Measurements from ENCODE around the gene ITIH2. TPM values are rescaled to one million over a fixed set of nuclear protein-coding genes. Genes with fewer than 3 reads are reported as not detected.

Gene ITIH2
- total and polyA plus RNA-seq, 5 donors from 2014 or later, result not detected

DNA sequence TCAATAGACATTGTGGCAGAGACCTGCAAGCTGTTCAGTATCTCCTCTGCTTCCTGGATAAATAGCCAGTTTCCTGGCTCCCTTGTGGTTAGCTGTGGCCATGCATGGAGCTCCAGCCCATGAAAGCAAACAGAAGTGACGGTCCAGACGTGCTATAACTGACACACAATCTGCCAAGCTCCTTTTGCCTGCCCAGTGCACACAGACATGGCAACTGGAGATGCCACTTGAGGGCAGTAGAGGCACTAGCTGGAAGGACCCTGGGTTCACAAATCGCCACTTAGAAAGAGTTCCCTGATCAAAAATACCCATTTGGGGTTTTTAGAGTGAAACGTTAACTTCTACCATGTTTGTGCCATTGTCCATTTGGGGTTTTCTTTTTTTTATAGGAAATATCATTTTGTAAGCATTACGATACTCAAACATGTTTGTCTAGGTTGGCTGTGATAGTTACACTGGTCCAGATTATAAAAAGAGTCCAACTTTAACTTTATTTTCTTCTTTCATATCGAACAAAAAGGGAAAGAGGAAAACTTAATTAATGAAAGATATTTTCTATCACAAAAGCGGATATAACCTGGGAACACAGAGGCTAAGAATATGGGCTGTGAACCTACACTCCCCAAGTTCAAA is 53.4 kb downstream of the ITIH2 start:
- Histone ChIP-seq H3K4me3 (ENCODE audit: low read depth, low read length) (no peak overlapping the region), H3K36me3 (ENCODE audit: control insufficient read depth, insufficient read depth, low read length) (peaks cover 88% of the 10 kb centered on the region), H3K4me1 (ENCODE audit: control insufficient read depth, insufficient read depth, low read length, poor library complexity, severe bottlenecking) (no peaks in the 10 kb centered on the region), H3K9me3 (ENCODE audit: control insufficient read depth in 2 of 2, low read length in 2 of 2) (no peaks in the 10 kb centered on the region), H3K27ac (ENCODE audit: insufficient read depth, low read length, poor library complexity, severe bottlenecking) (no peak overlapping the region), H3K27me3 (ENCODE audit: control insufficient read depth, insufficient read depth, low read length) (no peaks in the 10 kb centered on the region)
- ATAC-seq (ENCODE audit: low read depth in 2 of 2) (no peak), DNase-seq (peak in 2 of 3 donors; percentile 10 to 45)
- Mint-ChIP-seq H3K36me3 (peaks cover 47% of the 10 kb centered on the region), H3K27ac (no peak overlapping the region), H3K4me3 (no peak overlapping the region), H3K9me3 (no peaks in the 10 kb centered on the region), H3K4me1 (no peaks in the 10 kb centered on the region), H3K27me3 (no peaks in the 10 kb centered on the region)

DNA sequence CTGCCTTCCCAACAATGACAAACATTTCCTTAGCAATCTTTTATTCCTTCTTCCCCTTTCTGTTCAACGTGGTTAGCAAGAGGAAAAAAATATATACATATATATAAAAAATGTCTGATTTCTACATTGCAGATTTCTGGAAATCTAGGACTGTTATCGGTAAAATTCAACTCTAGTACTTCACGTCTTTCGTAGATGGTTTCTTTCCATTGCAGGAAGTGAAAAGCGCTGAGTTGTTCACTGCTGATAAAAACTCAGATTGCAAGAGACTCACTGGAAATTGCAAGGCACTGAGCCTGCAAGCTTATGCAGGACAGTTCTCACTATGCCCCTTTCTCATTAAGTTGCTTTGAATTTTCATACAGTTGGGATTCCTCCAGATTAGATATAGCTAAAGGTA is 60.8 kb downstream of the ITIH2 start:
- no peak overlapping the region for H3K4me3 Mint-ChIP-seq
- DNase-seq, result no peak
- Histone ChIP-seq H3K9me3 (ENCODE audit: control insufficient read depth in 2 of 2, low read length in 2 of 2) (no peaks in the 10 kb centered on the region), H3K27ac (ENCODE audit: insufficient read depth, low read length, poor library complexity, severe bottlenecking) (no peak overlapping the region), H3K4me1 (ENCODE audit: control insufficient read depth, insufficient read depth, low read length, poor library complexity, severe bottlenecking) (no peaks in the 10 kb centered on the region), H3K36me3 (ENCODE audit: control insufficient read depth, insufficient read depth, low read length) (peaks cover 87% of the 10 kb centered on the region), H3K27me3 (ENCODE audit: control insufficient read depth, insufficient read depth, low read length) (no peaks in the 10 kb centered on the region), H3K4me3 (ENCODE audit: low read depth, low read length) (no peak overlapping the region)
- no peak overlapping the region for H3K27ac Mint-ChIP-seq
- no peaks in the 10 kb centered on the region for H3K9me3 Mint-ChIP-seq
- ATAC-seq (ENCODE audit: low read depth in 2 of 2), result no peak
- no peaks in the 10 kb centered on the region for H3K27me3 Mint-ChIP-seq
- H3K4me1 Mint-ChIP-seq, result peaks cover 0 to 6% (median 0%) of the 10 kb centered on the region in 4 donors
- H3K36me3 Mint-ChIP-seq, result peaks cover 45% of the 10 kb centered on the region

DNA sequence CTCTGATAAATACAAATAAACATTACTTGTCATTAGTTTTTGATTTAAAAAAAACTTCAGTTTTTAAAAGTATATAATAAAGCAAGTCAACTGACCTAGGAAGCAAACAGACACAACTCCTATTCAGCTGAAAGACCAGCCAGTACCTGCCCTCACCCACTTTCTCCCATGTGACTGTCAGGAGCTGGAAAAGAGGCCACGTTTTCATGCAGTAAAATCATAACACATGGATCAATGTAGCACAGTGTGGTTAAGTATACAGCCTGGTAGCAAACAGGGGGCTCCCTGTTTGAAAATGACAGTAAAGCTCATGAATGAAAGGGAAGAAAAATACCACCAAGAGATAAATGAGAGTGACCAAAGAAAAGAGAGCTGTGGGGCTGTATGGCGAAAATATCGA is 63.1 kb downstream of the ITIH2 start:
- Histone ChIP-seq H3K27me3 (ENCODE audit: control insufficient read depth, insufficient read depth, low read length) (no peaks in the 10 kb centered on the region), H3K36me3 (ENCODE audit: control insufficient read depth, insufficient read depth, low read length) (peaks cover 77% of the 10 kb centered on the region), H3K27ac (ENCODE audit: insufficient read depth, low read length, poor library complexity, severe bottlenecking) (no peak overlapping the region), H3K4me1 (ENCODE audit: control insufficient read depth, insufficient read depth, low read length, poor library complexity, severe bottlenecking) (no peaks in the 10 kb centered on the region), H3K4me3 (ENCODE audit: low read depth, low read length) (no peak overlapping the region), H3K9me3 (ENCODE audit: control insufficient read depth in 2 of 2, low read length in 2 of 2) (no peaks in the 10 kb centered on the region)
- H3K27ac Mint-ChIP-seq, result no peak overlapping the region
- peaks cover 51% of the 10 kb centered on the region for H3K36me3 Mint-ChIP-seq
- H3K27me3 Mint-ChIP-seq, result no peaks in the 10 kb centered on the region
- DNase-seq (no peak), ATAC-seq (ENCODE audit: low read depth in 2 of 2) (no peak)
- no peaks in the 10 kb centered on the region for H3K9me3 Mint-ChIP-seq
- peaks cover 0 to 6% (median 0%) of the 10 kb centered on the region in 4 donors for H3K4me1 Mint-ChIP-seq
- no peak overlapping the region for H3K4me3 Mint-ChIP-seq

DNA sequence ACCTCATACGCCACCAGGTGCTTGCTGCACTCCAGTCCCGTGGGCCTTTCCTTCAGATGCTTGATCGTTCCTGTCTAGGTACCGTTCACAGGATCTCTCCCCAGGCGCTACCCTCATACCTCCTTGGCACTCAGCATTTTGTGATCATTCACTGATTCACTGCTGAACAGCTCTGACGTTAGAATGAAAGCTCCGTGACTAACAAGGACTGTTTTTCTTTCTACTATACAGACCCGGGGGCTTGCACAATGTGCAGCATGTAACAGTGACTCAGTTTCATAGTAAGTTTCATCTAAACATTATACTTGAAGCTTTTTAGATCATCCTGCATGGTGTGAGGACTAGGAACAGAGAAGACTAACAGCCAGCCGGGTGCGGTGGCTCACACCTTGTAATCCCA is 64.1 kb downstream of the ITIH2 start:
- DNase-seq, result no peak
- Mint-ChIP-seq H3K27ac (no peak overlapping the region), H3K27me3 (no peaks in the 10 kb centered on the region), H3K4me1 (peaks cover 0 to 6% (median 0%) of the 10 kb centered on the region in 4 donors), H3K4me3 (no peak overlapping the region), H3K9me3 (no peaks in the 10 kb centered on the region), H3K36me3 (peaks cover 56% of the 10 kb centered on the region)
- ATAC-seq (ENCODE audit: low read depth in 2 of 2), result no peak
- H3K4me3 ChIP-seq (ENCODE audit: low read depth, low read length), result no peak overlapping the region
- H3K36me3 ChIP-seq (ENCODE audit: control insufficient read depth, insufficient read depth, low read length), result peaks cover 72% of the 10 kb centered on the region
- no peaks in the 10 kb centered on the region for H3K9me3 ChIP-seq (ENCODE audit: control insufficient read depth in 2 of 2, low read length in 2 of 2)
- no peaks in the 10 kb centered on the region for H3K4me1 ChIP-seq (ENCODE audit: control insufficient read depth, insufficient read depth, low read length, poor library complexity, severe bottlenecking)
- H3K27ac ChIP-seq (ENCODE audit: insufficient read depth, low read length, poor library complexity, severe bottlenecking), result no peak overlapping the region
- no peaks in the 10 kb centered on the region for H3K27me3 ChIP-seq (ENCODE audit: control insufficient read depth, insufficient read depth, low read length)

DNA sequence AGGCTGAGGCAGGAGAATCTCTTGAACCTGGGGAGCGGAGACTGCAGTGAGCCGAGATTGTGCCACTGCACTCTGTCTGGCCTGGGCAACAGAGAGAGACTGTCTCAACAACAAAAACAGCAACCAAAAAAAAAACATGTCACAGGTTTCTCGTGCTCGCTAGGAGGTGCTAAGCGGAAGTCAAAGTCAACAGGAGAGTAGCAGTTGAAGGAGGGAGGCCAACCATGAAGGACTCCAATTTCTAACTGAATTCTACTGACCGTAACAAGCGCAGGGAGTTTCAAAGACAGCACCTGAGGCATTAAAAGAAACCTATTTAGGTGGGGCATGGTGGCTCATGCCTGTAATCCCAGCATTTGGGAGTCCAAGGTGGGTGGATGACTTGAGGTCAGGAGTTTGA is 65.3 kb downstream of the ITIH2 start:
- Mint-ChIP-seq H3K4me3 (no peak overlapping the region), H3K27me3 (no peaks in the 10 kb centered on the region), H3K36me3 (peaks cover 55% of the 10 kb centered on the region), H3K9me3 (no peaks in the 10 kb centered on the region), H3K27ac (peak overlapping the region in 1 of 3 donors; percentile 71), H3K4me1 (peaks cover 0 to 6% (median 0%) of the 10 kb centered on the region in 4 donors)
- no peak overlapping the region for H3K4me3 ChIP-seq (ENCODE audit: low read depth, low read length)
- H3K4me1 ChIP-seq (ENCODE audit: control insufficient read depth, insufficient read depth, low read length, poor library complexity, severe bottlenecking), result no peaks in the 10 kb centered on the region
- DNase-seq (no peak), ATAC-seq (ENCODE audit: low read depth in 2 of 2) (no peak)
- no peaks in the 10 kb centered on the region for H3K9me3 ChIP-seq (ENCODE audit: control insufficient read depth in 2 of 2, low read length in 2 of 2)
- H3K27ac ChIP-seq (ENCODE audit: insufficient read depth, low read length, poor library complexity, severe bottlenecking), result no peak overlapping the region
- H3K36me3 ChIP-seq (ENCODE audit: control insufficient read depth, insufficient read depth, low read length), result peaks cover 71% of the 10 kb centered on the region
- no peaks in the 10 kb centered on the region for H3K27me3 ChIP-seq (ENCODE audit: control insufficient read depth, insufficient read depth, low read length)

DNA sequence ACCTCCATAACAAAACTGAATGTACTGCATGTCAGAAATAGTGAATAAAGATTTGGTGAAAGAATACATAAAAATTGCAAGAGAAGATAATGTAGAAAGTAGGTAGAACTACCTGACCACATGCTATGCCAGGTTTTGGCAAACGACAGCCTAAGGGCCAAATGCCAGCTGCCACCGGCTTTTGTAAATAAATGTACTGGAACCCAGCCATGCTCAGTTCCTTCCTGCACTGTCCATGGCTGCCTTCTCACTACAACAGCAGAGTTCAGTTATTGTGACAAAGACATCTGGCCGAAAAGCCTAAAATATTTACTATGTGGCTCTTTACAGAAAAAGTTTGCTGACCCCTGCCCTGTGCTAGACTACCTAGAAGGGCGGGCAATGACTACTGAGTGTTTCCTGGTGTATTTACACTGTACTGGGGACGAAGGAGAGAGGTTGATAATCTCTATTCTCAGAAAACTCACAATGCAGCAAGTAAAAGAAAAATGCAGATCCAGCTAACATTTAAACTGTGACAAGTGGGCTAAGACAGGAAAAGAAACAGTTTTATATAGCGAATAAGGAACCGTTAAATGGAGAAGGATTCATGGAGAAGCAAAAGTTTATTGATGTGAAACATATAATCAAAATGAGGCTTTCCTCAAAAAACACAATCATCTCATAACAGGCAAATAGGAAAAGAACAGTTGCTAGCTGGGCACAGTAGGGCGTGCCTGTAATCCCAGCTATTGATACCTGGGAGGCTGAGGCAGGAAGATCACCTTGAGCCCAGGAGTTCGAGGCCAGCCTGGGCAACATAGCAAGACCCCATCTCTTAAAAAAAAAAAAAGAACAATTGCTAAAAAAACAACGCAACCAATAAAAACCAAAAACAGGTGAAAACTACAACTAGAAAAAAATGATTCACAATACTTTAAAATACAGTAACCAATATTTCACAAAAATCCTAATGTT is 71.0 kb downstream of the ITIH2 start:
- H3K27me3 Mint-ChIP-seq, result no peaks in the 10 kb centered on the region
- no peaks in the 10 kb centered on the region for H3K9me3 ChIP-seq (ENCODE audit: control insufficient read depth in 2 of 2, low read length in 2 of 2)
- DNase-seq, result no peak
- peaks cover 54% of the 10 kb centered on the region for H3K36me3 Mint-ChIP-seq
- peaks cover 67% of the 10 kb centered on the region for H3K36me3 ChIP-seq (ENCODE audit: control insufficient read depth, insufficient read depth, low read length)
- H3K4me3 ChIP-seq (ENCODE audit: low read depth, low read length), result no peak overlapping the region
- H3K4me1 ChIP-seq (ENCODE audit: control insufficient read depth, insufficient read depth, low read length, poor library complexity, severe bottlenecking), result no peaks in the 10 kb centered on the region
- H3K4me3 Mint-ChIP-seq, result no peak overlapping the region
- H3K27ac Mint-ChIP-seq, result no peak overlapping the region
- H3K9me3 Mint-ChIP-seq, result no peaks in the 10 kb centered on the region
- H3K4me1 Mint-ChIP-seq, result peaks cover 0 to 4% (median 0%) of the 10 kb centered on the region in 4 donors
- no peak for ATAC-seq (ENCODE audit: low read depth in 2 of 2)
- no peaks in the 10 kb centered on the region for H3K27me3 ChIP-seq (ENCODE audit: control insufficient read depth, insufficient read depth, low read length)
- no peak overlapping the region for H3K27ac ChIP-seq (ENCODE audit: insufficient read depth, low read length, poor library complexity, severe bottlenecking)

DNA sequence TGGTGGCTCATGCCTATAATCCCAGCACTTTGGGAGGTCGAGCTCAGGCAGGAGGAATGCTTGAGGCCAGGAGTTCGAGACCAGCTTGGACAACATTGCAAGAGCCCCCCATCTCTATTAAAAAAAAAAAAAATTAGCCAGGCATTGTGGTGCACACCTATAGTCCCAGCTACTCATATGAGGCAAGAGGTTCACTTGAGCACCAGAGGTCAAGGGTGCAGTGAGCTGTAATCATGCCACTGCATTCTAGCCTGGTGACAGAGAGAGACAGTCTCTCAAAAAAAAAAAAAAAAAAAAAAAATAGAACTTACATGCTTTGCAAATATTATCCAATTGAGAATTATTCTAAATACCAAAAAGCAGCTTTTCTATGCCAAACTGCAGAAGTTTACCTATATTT is 73.7 kb downstream of the ITIH2 start:
- Histone ChIP-seq H3K36me3 (ENCODE audit: control insufficient read depth, insufficient read depth, low read length) (peaks cover 78% of the 10 kb centered on the region), H3K4me3 (ENCODE audit: low read depth, low read length) (no peak overlapping the region), H3K4me1 (ENCODE audit: control insufficient read depth, insufficient read depth, low read length, poor library complexity, severe bottlenecking) (no peaks in the 10 kb centered on the region), H3K27me3 (ENCODE audit: control insufficient read depth, insufficient read depth, low read length) (no peaks in the 10 kb centered on the region), H3K27ac (ENCODE audit: insufficient read depth, low read length, poor library complexity, severe bottlenecking) (no peak overlapping the region), H3K9me3 (ENCODE audit: control insufficient read depth in 2 of 2, low read length in 2 of 2) (no peaks in the 10 kb centered on the region)
- Mint-ChIP-seq H3K27ac (no peak overlapping the region), H3K27me3 (no peaks in the 10 kb centered on the region), H3K4me1 (peaks cover 0 to 10% (median 5%) of the 10 kb centered on the region in 4 donors), H3K4me3 (no peak overlapping the region), H3K36me3 (peaks cover 55% of the 10 kb centered on the region), H3K9me3 (no peaks in the 10 kb centered on the region)
- DNase-seq (no peak), ATAC-seq (ENCODE audit: low read depth in 2 of 2) (no peak)
